Colonic mucosa (tissue), 4 donors: Measurements from ENCODE around the gene CCDC152. TPM values are rescaled to one million over a fixed set of nuclear protein-coding genes. Genes with fewer than 3 reads are reported as not detected.

Source experiments
- DNase-seq: peaks from one replicate; pipeline ENCODE4 v3.0.0-alpha.2; 2020
- H3K27ac ChIP-seq: fragments of 200-600 bp; one replicate; pipeline ENCODE4 v1.8.0; 2021
- H3K27me3 ChIP-seq: fragments of 200-600 bp; one replicate; pipeline ENCODE4 v1.8.0; 2021
- H3K36me3 ChIP-seq: fragments of 200-600 bp; one replicate; pipeline ENCODE4 v1.8.0; 2021
- H3K4me1 ChIP-seq: fragments of 200-600 bp; one replicate; pipeline ENCODE4 v1.8.0; 2021; ENCODE audit warnings: mild to moderate bottlenecking
- H3K4me3 ChIP-seq: fragments of 200-600 bp; one replicate; pipeline ENCODE4 v1.8.0; 2021
- H3K9ac ChIP-seq, 2 donors: one replicate each; pipeline ENCODE4 v1.7.0; 2013; ENCODE audit warnings: control low read depth in 2 of 2, low read depth in 2 of 2, low read length in 2 of 2
- H3K9me3 ChIP-seq: fragments of 200-600 bp; one replicate; pipeline ENCODE4 v1.8.0; 2021
- intact Hi-C: fragments of 100-400 bp; cut with DNase I; formaldehyde crosslinking; loops from one replicate; pipeline ENCODE4 v1.14.1; 2022
- total RNA-seq, 2 donors: library from RNA; stranded (reverse); fragmentation: NEBNext Ultra II Directional in 1 of 2; extraction: Animal tissue kit (Norgen Biotek cat#: 25700) in 1 of 2; gene quantifications; one replicate each; pipeline ENCODE4 v1.2.1, GENCODE V29; 2021
- TF ChIP-seq, protein P1 (sequence below): fragments of 200-600 bp; IDR thresholded peaks from one replicate; pipeline ENCODE4 v1.8.0; 2022; ENCODE audit warnings: antibody characterized with exemption, mild to moderate bottlenecking
- donor health status: healthy.
- donor health status: DM: no; HTN: no; CAD: no.
- donor health status: DM: no; HTN: no; CAD: no.

The CCDC152 gene
- total RNA-seq, 2 donors from 2014 or later = 0.27 TPM; not detected in 1

DNA sequence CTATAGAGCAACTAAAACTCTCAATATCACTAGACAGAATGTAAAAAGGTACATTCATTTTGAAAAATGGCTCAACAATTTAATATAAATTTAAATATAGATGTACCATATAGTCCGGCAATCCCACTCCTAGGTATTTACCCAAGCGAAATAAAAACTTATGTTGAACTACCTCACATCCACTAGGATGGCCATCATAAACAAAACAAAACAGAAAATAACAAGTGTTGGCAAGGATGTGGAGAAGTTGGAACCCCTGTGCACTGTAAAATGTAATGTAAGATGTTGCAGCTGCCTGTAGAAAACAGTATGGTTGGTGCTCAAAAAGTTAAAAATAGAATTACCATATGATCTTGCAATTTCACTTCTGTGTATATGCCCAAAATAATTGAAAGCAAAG, 91.9 kb downstream of the CCDC152 start:
- no peak overlapping the region for H3K9ac ChIP-seq
- H3K4me3 ChIP-seq = no peak overlapping the region
- DNase-seq = no peak
- no peaks in the 10 kb centered on the region for H3K36me3 ChIP-seq
- intact Hi-C loops = no loop called here
- no peaks in the 10 kb centered on the region for H3K9me3 ChIP-seq
- TF ChIP-seq, protein P1, sequence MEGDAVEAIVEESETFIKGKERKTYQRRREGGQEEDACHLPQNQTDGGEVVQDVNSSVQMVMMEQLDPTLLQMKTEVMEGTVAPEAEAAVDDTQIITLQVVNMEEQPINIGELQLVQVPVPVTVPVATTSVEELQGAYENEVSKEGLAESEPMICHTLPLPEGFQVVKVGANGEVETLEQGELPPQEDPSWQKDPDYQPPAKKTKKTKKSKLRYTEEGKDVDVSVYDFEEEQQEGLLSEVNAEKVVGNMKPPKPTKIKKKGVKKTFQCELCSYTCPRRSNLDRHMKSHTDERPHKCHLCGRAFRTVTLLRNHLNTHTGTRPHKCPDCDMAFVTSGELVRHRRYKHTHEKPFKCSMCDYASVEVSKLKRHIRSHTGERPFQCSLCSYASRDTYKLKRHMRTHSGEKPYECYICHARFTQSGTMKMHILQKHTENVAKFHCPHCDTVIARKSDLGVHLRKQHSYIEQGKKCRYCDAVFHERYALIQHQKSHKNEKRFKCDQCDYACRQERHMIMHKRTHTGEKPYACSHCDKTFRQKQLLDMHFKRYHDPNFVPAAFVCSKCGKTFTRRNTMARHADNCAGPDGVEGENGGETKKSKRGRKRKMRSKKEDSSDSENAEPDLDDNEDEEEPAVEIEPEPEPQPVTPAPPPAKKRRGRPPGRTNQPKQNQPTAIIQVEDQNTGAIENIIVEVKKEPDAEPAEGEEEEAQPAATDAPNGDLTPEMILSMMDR = no peak
- no peaks in the 10 kb centered on the region for H3K27me3 ChIP-seq
- H3K4me1 ChIP-seq = peaks cover 5% of the 10 kb centered on the region
- no peak overlapping the region for H3K27ac ChIP-seq

DNA sequence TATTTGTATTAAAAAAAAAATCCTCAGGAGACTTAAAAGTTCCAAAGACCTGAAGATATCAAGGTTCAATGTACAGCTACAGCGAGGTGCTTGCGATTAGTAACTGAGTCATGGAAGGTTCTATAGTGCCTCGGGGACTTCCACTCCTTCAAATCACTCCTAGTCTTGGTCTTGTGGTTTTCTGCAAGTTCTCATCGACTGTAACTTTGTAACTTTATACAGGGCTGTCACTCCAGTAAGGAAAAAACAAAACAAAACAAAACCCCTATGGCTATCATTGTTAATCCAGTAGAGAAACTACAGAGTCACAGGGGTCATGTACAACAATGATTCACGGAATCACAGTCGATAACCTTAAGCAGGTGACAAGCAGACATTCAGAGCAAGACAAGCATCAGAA, 94.9 kb downstream of the CCDC152 start:
- intact Hi-C loops = no loop called here
- no peaks in the 10 kb centered on the region for H3K9me3 ChIP-seq
- H3K9ac ChIP-seq = no peak overlapping the region
- TF ChIP-seq, protein P1 = no peak
- no peak for DNase-seq
- H3K27me3 ChIP-seq = no peaks in the 10 kb centered on the region
- peaks cover 20% of the 10 kb centered on the region for H3K4me1 ChIP-seq
- no peak overlapping the region for H3K4me3 ChIP-seq
- H3K36me3 ChIP-seq = no peaks in the 10 kb centered on the region
- H3K27ac ChIP-seq = no peak overlapping the region

Other genes starting within 250 kb of the CCDC152 start
- gene SELENOP, start 55.1 kb downstream of the CCDC152 start, total RNA-seq = 100 to 1,000 TPM; 171 to 687 TPM